H1 (cell line): ENCODE results near the gene CACNA1B. TPM values are rescaled to one million over a fixed set of nuclear protein-coding genes. Genes with fewer than 3 reads are reported as not detected.

ENCODE experiments used
- CTCF ChIA-PET: fragments of 300-600 bp; sonication (Branson Sonifier 250); formaldehyde crosslinking; loops from one replicate; lab custom pipeline; 2021; ENCODE audit not compliant: partially characterized antibody; lab: Charles Lee
- POLR2A ChIA-PET: fragments of 300-600 bp; sonication (Branson Sonifier 250); formaldehyde crosslinking; loops from one replicate; lab custom pipeline; 2021; ENCODE audit warnings: inconsistent platforms; ENCODE audit not compliant: partially characterized antibody; lab: Charles Lee
- DNase-seq, 2 experiments: peaks; one replicate each; pipeline versions ENCODE4 v3.0.0 to v3.0.0-alpha.2; 2010 to 2022; ENCODE audit warnings: low spot score in 2 of 2, low read depth in 1 of 2, mixed read lengths in 1 of 2
- FAIRE-seq: peaks from 2 replicates; lab custom pipeline; 2011; peaks lifted over from hg19 to GRCh38; lab: Jason Lieb, UNC
- H2AFZ ChIP-seq: 2 replicates; pipeline ENCODE4 v1.8.1; 2012; ENCODE audit warnings: low read length, inconsistent platforms
- H2AK5ac ChIP-seq: 2 replicates; pipeline ENCODE4 v1.6.1; 2013; ENCODE audit warnings: low read depth, low read length
- H2BK120ac ChIP-seq: replicated peaks from 2 replicates; pipeline ENCODE3; 2013; ENCODE audit warnings: low read depth, low read length, inconsistent platforms
- H2BK12ac ChIP-seq: 2 replicates; pipeline ENCODE4 v1.6.1; 2013; ENCODE audit warnings: low read depth, low read length
- H2BK15ac ChIP-seq: 2 replicates; pipeline ENCODE4 v1.6.1; 2013; ENCODE audit warnings: low read length
- H2BK20ac ChIP-seq: 2 replicates; pipeline ENCODE4 v1.6.1; 2013; ENCODE audit warnings: low read length
- H2BK5ac ChIP-seq: 2 replicates; pipeline ENCODE4 v1.6.1; 2013; ENCODE audit warnings: low read depth, low read length
- H3K14ac ChIP-seq: 2 replicates; pipeline ENCODE4 v1.6.1; 2013; ENCODE audit warnings: inconsistent platforms; ENCODE audit not compliant: insufficient read length
- H3K18ac ChIP-seq: 2 replicates; pipeline ENCODE4 v1.6.1; 2013; ENCODE audit warnings: low read length; ENCODE audit errors: extremely low read depth
- H3K23ac ChIP-seq: 2 replicates; pipeline ENCODE4 v1.6.1; 2013; ENCODE audit warnings: inconsistent platforms; ENCODE audit not compliant: insufficient read length
- H3K23me2 ChIP-seq: 2 replicates; pipeline ENCODE4 v1.6.1; 2013; ENCODE audit warnings: low read depth, low read length
- H3K27ac ChIP-seq: 2 replicates; pipeline ENCODE4 v1.6.1; 2011; ENCODE audit warnings: low read depth, low read length, inconsistent platforms
- H3K27me3 ChIP-seq, 4 experiments: replicated peaks in 1 of 4; 1 replicate in 1 of 4; 2 replicates in 3 of 4; pipeline versions ENCODE4 v1.6.1 to v1.8.1; 2011 to 2013; ENCODE audit warnings: low read length in 3 of 4, mild to moderate bottlenecking in 3 of 4, inconsistent platforms in 2 of 4, mixed read lengths in 2 of 4, moderate library complexity in 1 of 4; ENCODE audit not compliant: control insufficient read depth in 3 of 4, insufficient read depth in 3 of 4; ENCODE audit errors: extremely low read depth in 1 of 4
- H3K36me3 ChIP-seq, 4 experiments: 2 replicates each; pipeline versions ENCODE4 v1.6.1 to v1.8.1; 2011 to 2013; ENCODE audit warnings: mild to moderate bottlenecking in 4 of 4, low read length in 3 of 4, moderate library complexity in 2 of 4, control low read depth in 1 of 4, inconsistent platforms in 1 of 4; ENCODE audit not compliant: insufficient read depth in 4 of 4, control insufficient read depth in 2 of 4
- H3K4ac ChIP-seq: replicated peaks from 2 replicates; pipeline ENCODE3; 2013; ENCODE audit warnings: low read length, low read depth, mixed read lengths, inconsistent platforms; ENCODE audit not compliant: insufficient read length
- H3K4me1 ChIP-seq, 4 experiments: replicated peaks in 1 of 4; 1 replicate in 1 of 4; 2 replicates in 3 of 4; pipeline versions ENCODE4 v1.6.1 to v1.8.1; 2011 to 2013; ENCODE audit warnings: low read length in 3 of 4, inconsistent platforms in 2 of 4, mixed read lengths in 1 of 4; ENCODE audit not compliant: insufficient read depth in 4 of 4, control insufficient read depth in 3 of 4
- H3K4me2 ChIP-seq, 2 experiments: 2 replicates each; pipeline versions ENCODE4 v1.6.1 to v1.8.1; 2011 to 2013; ENCODE audit warnings: low read depth in 2 of 2, low read length in 2 of 2, control low read depth in 1 of 2, inconsistent platforms in 1 of 2, mild to moderate bottlenecking in 1 of 2; ENCODE audit not compliant: insufficient read depth in 1 of 2
- H3K4me3 ChIP-seq, 4 experiments: fragments of 200-600, 300-600 bp in 1 of 4; sonication (generic), shearing (Covaris generic), sonication (Bioruptor Twin) in 1 of 4; 2 replicates each; pipeline versions ENCODE4 v1.5.1 to v1.8.1; 2011 to 2016; ENCODE audit warnings: low read length in 4 of 4, low read depth in 3 of 4, control low read depth in 2 of 4, inconsistent platforms in 2 of 4, mild to moderate bottlenecking in 2 of 4, mixed read lengths in 1 of 4, moderate library complexity in 1 of 4; ENCODE audit not compliant: insufficient read depth in 2 of 4; ENCODE audit errors: extremely low read depth in 1 of 4
- H3K56ac ChIP-seq: replicated peaks from 2 replicates; pipeline ENCODE3; 2013; ENCODE audit warnings: low read depth, mild to moderate bottlenecking, mixed read lengths, low read length, inconsistent platforms; ENCODE audit not compliant: insufficient read length
- H3K79me1 ChIP-seq: 2 replicates; pipeline ENCODE4 v1.6.1; 2013; ENCODE audit warnings: low read depth, low read length, control low read depth
- H3K79me2 ChIP-seq, 2 experiments: 2 replicates each; pipeline versions ENCODE4 v1.6.1 to v1.8.1; 2012 to 2013; ENCODE audit warnings: low read length in 2 of 2, mild to moderate bottlenecking in 2 of 2, inconsistent platforms in 1 of 2; ENCODE audit not compliant: insufficient read depth in 2 of 2, control insufficient read depth in 1 of 2
- H3K9ac ChIP-seq, 4 experiments: replicated peaks in 1 of 4; 1 replicate in 1 of 4; 2 replicates in 3 of 4; pipeline versions ENCODE4 v1.6.1 to v1.8.1; 2011 to 2013; ENCODE audit warnings: low read depth in 3 of 4, low read length in 3 of 4, control low read depth in 2 of 4, mild to moderate bottlenecking in 2 of 4, moderate library complexity in 2 of 4, inconsistent platforms in 1 of 4; ENCODE audit errors: extremely low read depth in 1 of 4
- H3K9me3 ChIP-seq, 2 experiments: 2 replicates each; pipeline versions ENCODE4 v1.6.1 to v1.8.1; 2012 to 2013; ENCODE audit warnings: mild to moderate bottlenecking in 2 of 2, moderate library complexity in 2 of 2, control low read depth in 1 of 2, inconsistent platforms in 1 of 2, low read depth in 1 of 2, low read length in 1 of 2, mixed read lengths in 1 of 2; ENCODE audit not compliant: insufficient read depth in 2 of 2
- H4K20me1 ChIP-seq, 2 experiments: replicated peaks in 1 of 2; 2 replicates each; pipeline versions ENCODE3 to v1.8.1; 2011 to 2013; ENCODE audit warnings: inconsistent platforms in 2 of 2, low read length in 2 of 2, mild to moderate bottlenecking in 1 of 2; ENCODE audit not compliant: insufficient read depth in 2 of 2, control insufficient read depth in 1 of 2
- H4K5ac ChIP-seq: 2 replicates; pipeline ENCODE4 v1.6.1; 2013; ENCODE audit warnings: low read length, low read depth, mixed read lengths, inconsistent platforms; ENCODE audit not compliant: insufficient read length
- H4K8ac ChIP-seq: 2 replicates; pipeline ENCODE4 v1.8.0; 2013; ENCODE audit warnings: mild to moderate bottlenecking, moderate library complexity, low read length, inconsistent platforms; ENCODE audit not compliant: insufficient read depth; ENCODE audit errors: extremely low read depth
- H4K91ac ChIP-seq: replicated peaks from 2 replicates; pipeline ENCODE3; 2013; ENCODE audit warnings: low read length, mixed read lengths, inconsistent platforms; ENCODE audit not compliant: insufficient read length
- CEBPB ChIP-seq: IDR thresholded peaks from 2 replicates; pipeline ENCODE4 v1.6.1; 2012; ENCODE audit warnings: low read depth, low read length
- CTCF ChIP-seq, 3 experiments: IDR thresholded peaks; 1 replicate in 2 of 3; 2 replicates in 1 of 3; pipeline versions ENCODE4 v1.5.1 to v1.6.1; 2011; ENCODE audit warnings: low read length in 3 of 3, mild to moderate bottlenecking in 3 of 3, inconsistent platforms in 2 of 3, low read depth in 1 of 3, moderate library complexity in 1 of 3; ENCODE audit not compliant: insufficient read depth in 1 of 3; ENCODE audit errors: control extremely low read depth in 1 of 3
- HDAC2 ChIP-seq, 2 experiments: fragments of 300-600 bp in 1 of 2; sonication (generic) in 1 of 2; IDR thresholded peaks; 2 replicates each; pipeline ENCODE4 v1.6.1; 2011 to 2012; ENCODE audit warnings: low read depth in 2 of 2, low read length in 2 of 2, mild to moderate bottlenecking in 2 of 2, moderate library complexity in 2 of 2, borderline replicate concordance in 1 of 2, inconsistent platforms in 1 of 2
- HDAC6 ChIP-seq: IDR thresholded peaks from one replicate; pipeline ENCODE4 v1.7.1; 2012; ENCODE audit warnings: low read depth, mild to moderate bottlenecking, inconsistent platforms, low read length, moderate library complexity
- PHF8 ChIP-seq: fragments of 200-600 bp; sonication (generic); conservative IDR thresholded peaks from 2 replicates; pipeline ENCODE4 v1.7.1; 2012; ENCODE audit warnings: low read depth, mild to moderate bottlenecking, inconsistent platforms, low read length, moderate library complexity
- RBBP5 ChIP-seq: IDR thresholded peaks from 2 replicates; pipeline ENCODE4 v1.7.1; 2012; ENCODE audit warnings: low read depth, mild to moderate bottlenecking, inconsistent platforms, low read length, moderate library complexity, borderline replicate concordance
- RXRA ChIP-seq: IDR thresholded peaks from 2 replicates; pipeline ENCODE4 v1.6.1; 2011; ENCODE audit warnings: low read depth, mild to moderate bottlenecking, low read length, moderate library complexity; ENCODE audit not compliant: insufficient read depth
- SIN3A ChIP-seq, 2 experiments: IDR thresholded peaks in 1 of 2; conservative IDR thresholded peaks in 1 of 2; 2 replicates each; pipeline ENCODE4 v1.6.1; 2011 to 2012; ENCODE audit warnings: low read length in 2 of 2, improper control_type of control experiment in 1 of 2, low read depth in 1 of 2, mild to moderate bottlenecking in 1 of 2
- YY1 ChIP-seq: IDR thresholded peaks from 2 replicates; pipeline ENCODE4 v1.6.1; 2011; ENCODE audit warnings: low read depth, mild to moderate bottlenecking, low read length
- WGBS, 2 experiments: shearing (Covaris generic) in 1 of 2; methylation state at CpG; one replicate each; pipeline versions ENCODE4 v1.1.6 to v1.1.7; 2013 to 2015; ENCODE audit warnings: low lambda C conversion rate in 2 of 2, mixed read lengths in 2 of 2, inconsistent platforms in 1 of 2, low coverage in 1 of 2, missing lambda C conversion rate in 1 of 2; ENCODE audit not compliant: insufficient replicate concordance in 2 of 2, insufficient coverage in 1 of 2, insufficient read length in 1 of 2; ENCODE audit errors: extremely low coverage in 1 of 2, missing lambda C conversion rate in 1 of 2; 5-methylcytosine and 5-hydroxymethylcytosine counted together
- polyA plus RNA-seq, 7 experiments: library from polyadenylated mRNA; depleted of rRNA in 3 of 7; stranded (reverse) in 5 of 7; unstranded in 2 of 7; fragments of >200 nt in 5 of 7; fragments of 200-250 nt in 2 of 7; gene quantifications; 1 replicate in 5 of 7; 2 replicates in 1 of 7; 4 replicates in 1 of 7; pipeline versions ENCODE4 v1.2.1 to v1.2.3, GENCODE V29; 2011 to 2013; ENCODE audit warnings: missing spikeins in 2 of 7, mixed read lengths in 2 of 7
- total RNA-seq: library from RNA; stranded (reverse); fragmentation: NEBNext Ultra II Directional; extraction: Animal tissue kit (Norgen Biotek cat#: 25700); gene quantifications from 2 replicates; pipeline ENCODE4 v1.2.1, GENCODE V29; 2021

CACNA1B gene
- total and polyA plus RNA-seq, 2 of the 8 experiments (the other 6 are each of a cell fraction or from before 2014, with no cell fraction given) = 1.5 to 5.7 TPM

GRCh38 chr9:138082918-138083636 lies 205.5 kb downstream of the CACNA1B start:
- no peaks in the 10 kb centered on the region for H3K23me2 ChIP-seq
- no peak overlapping the region for H3K23ac ChIP-seq
- no peak overlapping the region for H3K18ac ChIP-seq
- FAIRE-seq = no peak
- no peak overlapping the region for H2BK5ac ChIP-seq
- H2AK5ac ChIP-seq = no peak overlapping the region
- H3K4me2 ChIP-seq = no peak overlapping the region
- no peak overlapping the region for H2BK15ac ChIP-seq
- POLR2A ChIA-PET = no interaction called here
- no peaks in the 10 kb centered on the region for H3K79me1 ChIP-seq
- H3K56ac ChIP-seq = no peak overlapping the region
- H3K79me2 ChIP-seq = no peaks in the 10 kb centered on the region
- no peak overlapping the region for H3K14ac ChIP-seq
- H3K9ac ChIP-seq = no peak overlapping the region
- H3K4me3 ChIP-seq = no peak overlapping the region
- no peaks in the 10 kb centered on the region for H4K20me1 ChIP-seq
- H3K4me1 ChIP-seq = no peaks in the 10 kb centered on the region
- no peak overlapping the region for H3K27ac ChIP-seq
- peaks cover 0 to 3% (median 0%) of the 10 kb centered on the region in 4 experiments; a peak in 1 of 8 replicates for H3K36me3 ChIP-seq
- H4K91ac ChIP-seq = no peak overlapping the region
- WGBS, 2 experiments = 84% methylated on average over 9 of the region's 9 CpGs; no CpG with 5 or more reads in 1 of the 2 experiments
- no peak overlapping the region for H4K8ac ChIP-seq
- no peak overlapping the region for H2AFZ ChIP-seq
- no peak overlapping the region for H2BK120ac ChIP-seq
- no peak overlapping the region for H2BK20ac ChIP-seq
- no peak for DNase-seq
- H3K27me3 ChIP-seq = no peaks in the 10 kb centered on the region
- no peak overlapping the region for H3K4ac ChIP-seq
- H4K5ac ChIP-seq = no peak overlapping the region
- H3K9me3 ChIP-seq = peaks cover 47 to 65% of the 10 kb centered on the region in 2 experiments
- no peak overlapping the region for H2BK12ac ChIP-seq
- CTCF ChIA-PET = interaction anchor here (1.1 to 1.3 kb wide), 2 partner anchors 10 to 17 kb away, joined by 4 to 5 read pairs; no protein-coding TSS in a partner anchor
- no peak for TF ChIP-seq HDAC6
- no peak for TF ChIP-seq YY1
- TF ChIP-seq RXRA = no peak
- no peak for TF ChIP-seq PHF8
- no peak for TF ChIP-seq RBBP5
- no peak for TF ChIP-seq SIN3A (conservative IDR thresholded peaks at IDR 0.05 in 1 of 2, IDR thresholded peaks at IDR 0.05 in 1 of 2; ENCODE audit: low read depth in 1 of 2, low read length in 2 of 2)
- no peak for TF ChIP-seq HDAC2 (IDR thresholded peaks at IDR 0.05; ENCODE audit: borderline replicate concordance in 1 of 2, low read depth in 2 of 2, low read length in 2 of 2)
- TF ChIP-seq CTCF (IDR thresholded peaks at IDR 0.05; ENCODE audit: control extremely low read depth in 1 of 3, insufficient read depth in 1 of 3, low read depth in 1 of 3, low read length in 3 of 3) = no peak
- TF ChIP-seq CEBPB = no peak
